ENCODE results near the gene TAF4.

DNA sequence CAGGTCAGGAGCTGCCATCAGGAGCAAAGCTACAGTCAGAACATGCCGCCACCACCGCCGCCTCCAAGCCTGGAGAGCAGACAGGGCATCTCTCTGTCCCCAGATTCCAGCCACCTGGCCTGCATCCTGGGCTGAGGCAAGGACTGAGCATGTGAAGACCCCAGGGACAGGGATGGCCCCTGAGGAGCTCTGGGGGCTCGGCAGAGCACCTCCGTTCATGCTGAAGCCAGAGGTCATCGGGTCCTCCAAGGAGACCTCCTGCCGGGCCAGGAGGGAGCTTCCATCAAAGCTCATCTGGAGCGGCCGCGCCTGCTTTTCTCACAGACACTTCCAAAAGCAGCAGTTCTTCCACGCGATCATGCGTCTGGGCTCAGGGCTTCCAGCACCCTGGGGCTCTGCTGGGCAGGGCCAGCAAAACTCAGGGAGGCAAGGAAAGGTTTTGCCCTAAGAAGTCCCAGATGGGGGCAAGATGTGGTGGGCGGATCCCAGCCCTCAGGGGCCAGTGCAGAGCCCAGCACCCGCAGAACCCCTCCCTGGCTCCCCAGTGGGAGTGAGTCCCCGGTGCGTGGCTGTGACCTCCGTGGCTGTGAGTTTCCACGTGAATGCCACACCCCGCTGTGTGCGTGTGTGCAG is 138.4 kb downstream of the TAF4 start:
- TF ChIP-seq POLR2AphosphoS5 (IDR thresholded peaks at IDR 0.05; ENCODE audit: low read depth, low read length): no peak
- TF ChIP-seq POLR2A (IDR thresholded peaks at IDR 0.05; ENCODE audit: low read depth, low read length): no peak
- TF ChIP-seq TAF1 (IDR thresholded peaks at IDR 0.05; ENCODE audit: borderline replicate concordance, low read depth, low read length): no peak

All from GM12892 (cell line).